Stimulated activated CD4-positive, alpha-beta T cell treated with anti-CD3 and anti-CD28 coated beads, Interleukin-1b, Interleukin-23, amount 100 ng/mL, for 48 hours (primary cell): ENCODE measurements around the gene SPRYD4.

ENCODE experiments used
- DNase-seq: peaks from one replicate; pipeline ENCODE4 v3.0.0-alpha.2; 2020

Gene SPRYD4

DNA sequence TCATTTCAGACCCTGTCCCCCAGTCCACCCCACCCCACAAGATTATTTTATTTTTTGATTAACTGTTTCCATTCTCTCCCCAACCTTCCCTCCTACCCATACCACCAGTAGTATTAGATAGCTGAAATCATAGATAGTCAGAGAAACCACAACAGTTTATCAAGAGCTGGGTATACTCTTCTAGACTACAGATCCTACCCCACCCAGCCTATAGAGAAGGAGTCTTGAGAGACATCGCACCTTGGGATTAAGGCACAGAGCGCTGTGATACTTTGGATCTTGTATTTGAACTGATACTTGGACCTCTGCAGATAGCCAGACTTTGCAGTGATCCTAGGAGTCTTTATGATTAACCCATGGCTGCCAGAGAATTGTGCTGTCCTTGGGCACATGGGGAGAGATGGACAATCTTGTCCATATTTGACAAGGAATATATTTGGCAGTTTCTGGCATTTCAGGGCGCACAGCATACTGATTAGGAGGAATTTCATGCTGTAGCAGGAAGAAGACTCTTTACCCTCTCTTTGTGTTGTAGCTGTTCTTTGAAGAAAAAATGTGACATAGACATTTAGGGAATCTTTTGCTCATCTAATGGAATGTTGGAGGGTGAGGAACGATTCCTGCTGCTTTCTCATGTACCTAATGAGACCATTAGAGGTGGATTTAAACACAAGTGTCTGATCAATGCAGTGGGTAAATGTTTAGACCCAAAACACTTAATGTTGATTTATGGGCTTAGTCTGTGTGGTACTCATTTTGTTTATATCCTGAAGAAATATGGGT lies 54.2 kb downstream of the SPRYD4 start:
- no peak for DNase-seq

- no peak for DNase-seq
Measured at GRCh38 chr12:56528846-56529245, 60.5 kb downstream of the SPRYD4 start.
